Metanephros (tissue), 1 donor: ENCODE measurements around the gene GABRA1. TPM values are rescaled to one million over a fixed set of nuclear protein-coding genes. Genes with fewer than 3 reads are reported as not detected.

Source experiments
- total RNA-seq: library from RNA; depleted of rRNA; stranded (reverse); fragments of >200 nt; gene quantifications from one replicate; pipeline ENCODE4 v1.2.3, GENCODE V29; 2014

The GABRA1 gene
- total RNA-seq = 0.29 TPM

GRCh38 chr5:161847941-161848391 lies at the start of gene GABRA1:
Gene GABRA1, plus strand, starts transcription at chr5:161848120. Its CDS starts 2,691 bp downstream, at chr5:161850811.

Other genes starting within 250 kb of the GABRA1 start
- not detected for gene GABRA6, start 162.4 kb upstream of the GABRA1 start, total RNA-seq
- gene GABRG2, start 219.7 kb downstream of the GABRA1 start, total RNA-seq = not detected